Stimulated activated CD4-positive, alpha-beta T cell treated with anti-CD3 and anti-CD28 coated beads, TNF-alpha, amount 100 ng/mL, for 4 hours (primary cell): ENCODE data around the gene IL13.

Experiments
- DNase-seq, 3 experiments: peaks; one replicate each; pipeline ENCODE4 v3.0.0-alpha.2; 2020; ENCODE audit warnings: low read depth in 3 of 3

Gene IL13

DNA sequence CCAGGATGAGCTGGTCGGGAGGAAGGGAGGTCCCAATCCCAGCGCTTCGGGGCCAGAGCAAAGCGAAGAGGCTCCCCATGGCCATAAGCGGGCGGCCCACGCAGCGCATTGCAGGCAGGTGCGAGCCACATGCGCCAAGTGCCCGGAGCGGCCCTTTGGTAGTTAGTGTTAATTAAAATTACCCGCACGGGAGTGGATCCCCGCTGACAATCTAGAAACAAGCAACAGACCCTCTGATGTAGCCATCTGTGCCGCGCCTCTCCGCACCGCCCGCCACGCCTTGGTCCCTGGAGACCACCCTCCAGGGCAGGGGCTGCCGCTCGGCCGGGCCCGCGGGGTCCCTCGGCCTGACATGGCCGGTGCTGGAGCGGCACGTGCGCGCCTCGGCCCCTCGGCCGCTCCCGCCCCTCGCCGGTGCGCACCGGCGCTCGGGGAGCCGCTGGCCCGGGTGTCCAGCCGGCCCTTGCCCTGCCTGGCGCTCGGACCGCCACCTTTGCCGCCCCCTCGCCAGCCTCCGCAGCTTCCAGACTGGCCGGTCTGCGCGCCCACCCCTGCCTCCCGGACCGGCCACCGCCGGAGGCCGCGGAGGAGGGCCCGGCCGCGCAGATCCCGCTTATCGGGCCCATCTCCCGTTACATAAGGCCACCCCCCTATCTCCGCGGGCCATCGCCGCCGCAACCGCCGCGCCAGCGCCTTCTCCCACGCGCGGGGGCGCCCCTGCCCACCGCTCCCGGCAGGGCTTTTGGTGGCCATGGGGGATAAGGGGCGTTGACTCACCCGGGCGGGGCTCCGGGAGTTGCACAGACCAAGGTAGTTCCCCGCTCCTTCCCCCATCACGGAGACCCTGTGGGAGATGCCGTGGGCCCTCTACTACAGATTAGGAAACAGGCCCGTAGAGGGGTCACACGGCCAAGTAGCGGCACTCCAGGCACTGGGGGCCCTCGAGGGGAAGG is 1.9 kb upstream of the IL13 start:
- peak in 2 of 3 experiments; percentile 11 to 28 for DNase-seq

DNA sequence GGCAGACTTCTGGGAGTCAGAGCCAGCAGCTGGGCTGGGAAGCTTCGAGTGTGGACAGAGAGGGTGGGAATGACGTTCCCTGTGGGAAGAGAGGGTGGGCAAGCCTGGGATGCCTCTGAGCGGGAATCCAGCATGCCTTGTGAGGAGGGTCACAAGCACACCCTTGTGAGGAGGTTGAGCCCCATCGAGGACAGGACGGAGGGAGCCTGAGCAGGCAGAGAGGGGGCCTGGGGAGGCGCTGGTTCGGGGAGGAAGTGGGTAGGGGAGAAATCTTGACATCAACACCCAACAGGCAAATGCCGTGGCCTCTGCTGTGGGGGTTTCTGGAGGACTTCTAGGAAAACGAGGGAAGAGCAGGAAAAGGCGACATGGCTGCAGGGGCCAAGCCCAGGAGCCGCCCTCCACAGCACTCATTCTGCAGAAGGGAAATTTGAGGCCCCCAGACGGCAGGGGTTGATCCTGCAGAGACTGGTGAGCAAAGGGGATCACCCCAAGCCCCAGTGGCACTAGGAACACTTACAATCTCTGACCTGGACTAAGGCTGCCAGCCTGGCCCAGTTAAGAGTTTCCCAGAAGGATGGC is 1.1 kb upstream of the IL13 start:
- DNase-seq: no peak

- no peak for DNase-seq
These were observed 669 bp downstream of the IL13 start for GRCh38 chr5:132658381-132659302.

GRCh38 chr5:132659598-132660493 is 1.9 kb downstream of the IL13 start:
- no peak for DNase-seq

DNA sequence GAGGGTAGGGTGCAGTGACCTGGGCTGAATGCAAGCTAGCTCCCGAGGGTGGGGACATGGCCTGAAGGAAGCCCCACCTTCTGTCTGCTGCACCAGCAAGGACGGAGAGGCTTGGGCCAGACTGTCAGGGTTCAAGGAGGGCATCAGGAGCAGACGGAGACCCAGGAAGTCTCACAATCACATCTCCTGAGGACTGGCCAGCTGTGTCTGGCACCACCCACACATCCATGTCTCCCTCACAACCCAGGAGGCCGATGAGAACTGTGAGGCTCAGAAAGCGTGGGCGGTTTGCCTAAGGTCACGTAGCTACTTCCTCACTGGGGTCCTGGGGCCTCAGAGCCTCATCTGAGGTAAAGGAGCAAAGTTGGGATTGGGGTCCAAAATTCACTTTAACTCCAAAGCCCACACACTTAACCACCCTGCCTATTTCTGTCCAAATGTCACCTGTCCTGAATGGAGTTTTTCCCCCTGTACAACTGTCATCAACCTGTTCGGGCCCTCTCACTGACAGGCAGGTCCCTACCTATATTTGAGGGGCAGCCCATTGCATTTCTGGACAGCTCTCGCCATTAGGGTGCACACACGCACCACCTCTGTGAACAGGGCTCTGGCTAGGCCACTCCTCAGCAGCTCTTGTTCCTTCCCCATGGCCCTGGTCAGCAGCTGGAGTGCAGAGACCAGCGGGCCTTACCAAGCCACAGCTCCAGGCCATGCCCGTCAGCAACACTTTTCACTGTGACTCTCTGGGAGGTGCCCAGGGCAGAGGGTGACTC is 3.4 kb downstream of the IL13 start:
- no peak for DNase-seq

- DNase-seq: no peak
These were observed 4.0 kb downstream of the IL13 start for GRCh38 chr5:132662004-132662401.

GRCh38 chr5:132662925-132663770 is 5.2 kb downstream of the IL13 start:
- DNase-seq: no peak

DNA sequence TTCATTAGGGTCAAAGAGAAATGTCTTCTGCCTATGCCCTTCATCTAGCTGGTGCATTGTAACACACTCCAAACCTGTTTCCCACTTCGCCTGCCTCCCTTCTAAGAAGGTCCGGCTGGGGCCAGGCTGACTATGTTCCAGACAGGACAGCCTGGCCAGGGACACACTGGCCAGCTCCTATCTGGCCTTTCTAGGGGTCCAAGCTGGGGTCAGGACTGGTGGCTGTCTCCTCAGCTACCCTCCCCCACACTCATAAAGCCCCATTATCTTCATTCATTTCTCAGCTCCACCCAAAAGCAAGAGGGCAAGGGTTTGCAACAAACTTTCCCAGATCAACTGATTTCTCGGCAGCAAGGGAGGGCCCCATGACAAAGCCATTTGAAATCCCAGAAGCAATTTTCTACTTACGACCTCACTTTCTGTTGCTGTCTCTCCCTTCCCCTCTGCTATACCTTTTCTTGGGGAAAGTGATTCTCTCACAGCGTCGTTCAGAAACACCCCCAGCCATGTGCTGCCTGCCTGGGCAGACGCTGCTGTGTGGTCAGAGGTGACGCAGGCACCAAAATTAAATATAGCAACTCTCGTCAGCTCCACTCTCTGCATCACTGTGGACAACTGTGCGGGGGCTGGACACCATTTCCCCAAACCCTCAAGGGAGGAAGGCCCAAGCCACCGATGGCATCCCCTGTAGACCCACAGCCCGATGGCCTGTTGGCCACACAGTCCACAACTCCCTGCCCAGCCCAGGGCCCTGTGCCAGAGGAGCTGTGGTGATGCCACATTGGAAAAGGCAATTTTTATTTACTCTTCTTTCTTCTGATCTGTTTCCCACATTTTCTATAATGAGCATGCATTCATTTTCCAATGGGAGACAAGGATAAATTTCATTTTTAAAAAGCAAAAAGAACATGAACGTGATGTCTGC is 6.1 kb downstream of the IL13 start:
- DNase-seq: no peak

- DNase-seq: no peak
These were observed 6.8 kb downstream of the IL13 start for GRCh38 chr5:132664696-132665209.

DNA sequence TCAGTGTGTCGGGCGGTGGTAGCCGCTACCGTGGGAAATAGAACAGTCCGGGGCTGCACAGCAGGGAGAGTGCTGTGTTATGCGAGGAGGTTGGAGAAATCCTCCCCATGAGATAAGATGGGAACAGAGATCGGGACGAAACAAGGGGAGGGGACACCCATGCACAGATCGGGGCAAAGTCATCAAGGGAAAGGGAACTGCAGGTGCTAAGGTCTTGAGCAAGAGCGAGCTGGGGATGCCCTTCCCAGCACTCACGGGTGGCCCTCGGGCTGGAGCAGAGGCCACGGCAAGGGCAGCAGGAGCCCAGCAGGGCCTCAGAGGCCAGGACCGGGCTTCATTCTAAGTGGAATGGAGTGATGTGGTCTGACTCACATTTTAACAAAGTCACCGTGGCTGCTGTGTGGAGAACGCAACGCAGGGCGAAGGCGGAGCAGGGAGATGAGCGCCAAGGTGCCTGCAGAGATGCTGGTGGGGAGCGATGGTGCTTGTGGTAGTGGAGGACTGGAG is 7.7 kb downstream of the IL13 start:
- DNase-seq: no peak

GRCh38 chr5:132666310-132667123 is 8.5 kb downstream of the IL13 start:
- DNase-seq: no peak

- no peak for DNase-seq
These were observed 9.3 kb downstream of the IL13 start for GRCh38 chr5:132667309-132667708.

DNA sequence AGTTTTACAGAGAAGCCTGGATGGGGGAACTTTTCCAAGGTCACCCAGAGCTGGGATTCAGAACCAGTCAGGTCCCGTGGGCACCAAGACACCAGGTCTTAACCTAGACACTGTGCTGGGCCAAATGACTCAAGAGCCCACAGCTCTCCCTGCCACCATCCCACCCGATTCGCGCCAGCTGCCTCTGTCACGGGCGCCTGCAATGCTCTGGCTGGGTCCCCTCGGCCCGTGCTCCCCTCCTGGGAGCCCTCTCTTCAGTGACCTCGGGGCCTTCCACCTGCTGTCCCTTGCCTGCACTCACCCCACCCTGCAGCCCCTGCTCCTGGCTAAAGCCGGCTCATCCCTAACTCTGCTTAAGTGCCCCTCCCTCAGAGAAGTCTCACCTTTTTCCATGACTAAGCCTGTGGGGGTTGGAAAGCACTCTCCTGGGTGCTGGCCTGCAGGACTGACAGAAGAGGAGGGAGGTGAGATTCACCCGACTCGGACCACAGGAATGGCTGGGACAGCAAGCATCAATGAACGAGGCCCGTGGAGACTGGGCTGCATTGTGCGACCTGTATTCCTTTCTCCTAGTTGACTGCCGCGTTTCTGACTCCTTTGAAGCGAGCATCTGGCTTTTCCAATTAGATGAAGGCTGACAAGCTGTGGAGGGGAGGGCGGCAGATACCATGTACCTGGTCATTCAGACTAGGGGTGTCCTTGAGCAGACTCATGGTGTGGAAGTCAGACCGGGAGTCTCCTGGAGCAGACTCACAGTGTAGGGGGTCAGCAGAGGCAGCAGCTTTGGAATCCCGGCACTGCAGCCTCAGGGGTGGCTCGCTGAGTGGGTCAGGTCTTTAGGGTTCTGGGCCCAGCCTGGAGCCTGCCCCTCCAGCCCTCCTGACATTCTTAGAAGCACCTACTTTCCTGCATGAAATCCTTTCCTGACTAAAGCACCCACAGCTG is 10.1 kb downstream of the IL13 start:
- DNase-seq: no peak

DNA sequence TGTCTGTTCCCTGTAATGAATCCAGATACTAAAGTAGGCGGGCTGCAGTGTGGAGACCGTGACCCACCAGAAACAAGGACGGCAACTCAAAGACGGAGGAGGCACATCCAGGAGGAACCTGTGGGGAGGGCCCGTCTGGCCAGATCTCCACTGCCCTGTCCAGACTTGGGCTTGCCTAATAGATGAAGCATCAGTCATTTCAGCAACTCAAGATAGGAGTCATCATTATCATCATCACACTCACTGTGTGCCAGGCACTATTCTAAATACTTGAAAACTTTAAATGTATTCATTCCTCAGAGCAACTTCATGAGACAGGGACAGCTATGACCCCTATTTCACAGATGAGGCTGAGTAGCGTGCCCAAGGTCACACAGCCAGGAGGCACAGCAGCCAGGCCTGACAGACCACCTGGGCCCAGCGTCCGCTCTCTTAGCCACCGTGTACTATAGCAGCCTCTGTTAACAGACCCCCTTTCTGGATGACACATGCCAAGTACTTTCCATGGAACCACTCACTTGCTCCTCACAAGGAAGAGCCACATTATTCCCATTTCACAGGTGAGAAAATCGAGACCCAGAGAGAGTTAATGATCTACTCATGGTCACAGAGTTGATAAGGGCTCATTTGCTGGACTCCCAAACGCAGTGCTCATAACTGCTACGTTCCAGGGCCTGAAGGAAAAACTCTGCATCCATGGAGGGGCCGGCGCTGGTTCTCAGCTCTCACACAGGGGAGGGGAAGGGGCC is 10.9 kb downstream of the IL13 start:
- DNase-seq: no peak

DNA sequence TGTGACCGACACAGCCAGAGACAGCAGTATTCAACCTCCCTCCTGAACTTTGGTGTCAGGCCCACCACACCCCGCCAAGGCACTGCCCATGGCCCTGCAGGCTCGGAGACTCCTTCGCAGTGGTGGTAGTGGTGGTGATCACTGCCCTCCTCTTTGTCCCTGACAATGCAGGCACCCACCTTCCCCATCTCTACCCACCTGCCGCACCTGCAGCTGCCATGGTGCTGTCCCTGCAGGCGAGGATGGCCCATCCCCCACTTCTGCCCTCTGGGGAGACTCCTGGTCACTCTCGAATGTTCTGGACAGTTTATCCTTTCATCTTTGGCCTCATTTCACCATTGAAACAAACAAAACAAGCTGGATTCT is 11.5 kb downstream of the IL13 start:
- no peak for DNase-seq
